NCI-H1105 treated with DMSO at 0.1 percent for 48 hours (cell line): ENCODE measurements around the gene BEND5.

Experiments used
- DNase-seq: peaks from one replicate; lab custom pipeline; 2025; lab: John Stamatoyannopoulos, UW

The BEND5 gene

GRCh38 chr1:48679859-48680258 is 96.8 kb downstream of the BEND5 start:
- DNase-seq: no peak

- no peak for DNase-seq
Measured at GRCh38 chr1:48678710-48679505, 97.8 kb downstream of the BEND5 start.
